PC-9 (cell line): ENCODE results near the gene OR13C5. TPM values are rescaled to one million over a fixed set of nuclear protein-coding genes. Genes with fewer than 3 reads are reported as not detected.

Experiments used
- BruUV-seq: library from RNA; stranded (reverse); fragments of 400-500 nt; replicated peaks from 2 replicates; lab custom pipeline; 2021; lab: Mats Ljungman, UMichigan
- CTCF ChIA-PET: fragments of 300-600 bp; sonication (Branson Sonifier 250); formaldehyde crosslinking; loops from one replicate; lab custom pipeline; 2022; ENCODE audit warnings: antibody characterized with exemption; lab: Charles Lee
- POLR2A ChIA-PET: fragments of 300-600 bp; sonication (Branson Sonifier 250); formaldehyde crosslinking; loops from one replicate; lab custom pipeline; 2022; ENCODE audit warnings: antibody characterized with exemption; ENCODE audit not compliant: unreplicated experiment; lab: Charles Lee
- DNase-seq, 2 experiments: peaks; one replicate each; pipeline versions ENCODE4 v3.0.0 to v3.0.0-alpha.2; 2015 to 2022; ENCODE audit warnings: mixed read lengths in 1 of 2
- H2AFZ ChIP-seq: fragments of 200-600 bp; sonication (generic); 2 replicates; pipeline ENCODE4 v1.8.1; 2017; ENCODE audit warnings: antibody characterized with exemption
- H3F3A ChIP-seq: fragments of 200-600 bp; sonication (generic); 2 replicates; pipeline ENCODE4 v1.8.1; 2017; ENCODE audit warnings: antibody characterized with exemption, mild to moderate bottlenecking, low read depth; ENCODE audit not compliant: insufficient read depth
- H3K27ac ChIP-seq: fragments of 200-600 bp; sonication (generic); 2 replicates; pipeline ENCODE4 v1.6.1; 2016; ENCODE audit warnings: mixed run types
- H3K27me3 ChIP-seq: fragments of 200-600 bp; sonication (generic); 2 replicates; pipeline ENCODE4 v1.6.1; 2016; ENCODE audit warnings: low read depth, mixed run types; ENCODE audit not compliant: insufficient read depth
- H3K36me3 ChIP-seq: fragments of 200-600 bp; sonication (generic); 2 replicates; pipeline ENCODE4 v1.6.1; 2016; ENCODE audit warnings: low read depth, mixed run types
- H3K4me1 ChIP-seq: fragments of 200-600 bp; sonication (generic); replicated peaks from 2 replicates; pipeline ENCODE4 v1.6.1; 2016; ENCODE audit warnings: mixed run types; ENCODE audit not compliant: insufficient read depth
- H3K4me2 ChIP-seq: fragments of 200-600 bp; sonication (generic); 2 replicates; pipeline ENCODE4 v1.6.1; 2017; ENCODE audit warnings: mixed run types
- H3K4me3 ChIP-seq: fragments of 200-600 bp; sonication (generic); 2 replicates; pipeline ENCODE4 v1.6.1; 2016; ENCODE audit warnings: mixed run types
- H3K79me2 ChIP-seq: fragments of 200-600 bp; sonication (generic); 2 replicates; pipeline ENCODE4 v1.6.1; 2017; ENCODE audit warnings: low read depth, mixed run types
- H3K9me2 ChIP-seq: fragments of 200-600 bp; sonication (generic); 2 replicates; pipeline ENCODE4 v1.8.1; 2017; ENCODE audit warnings: mild to moderate bottlenecking; ENCODE audit not compliant: insufficient read depth
- H3K9me3 ChIP-seq: fragments of 200-600 bp; sonication (generic); 2 replicates; pipeline ENCODE4 v1.8.1; 2016; ENCODE audit warnings: low read depth; ENCODE audit not compliant: insufficient read depth
- H4K20me1 ChIP-seq: fragments of 200-600 bp; sonication (generic); 2 replicates; pipeline ENCODE4 v1.8.1; 2017; ENCODE audit not compliant: insufficient read depth
- CTCF ChIP-seq: fragments of 200-600 bp; sonication (generic); conservative IDR thresholded peaks from 2 replicates; pipeline ENCODE4 v1.6.1; 2017; ENCODE audit warnings: mixed run types, antibody characterized with exemption, mild to moderate bottlenecking, moderate library complexity
- EZH2 ChIP-seq: fragments of 200-600 bp; sonication (generic); IDR thresholded peaks from 2 replicates; pipeline ENCODE4 v1.8.0; 2017; ENCODE audit warnings: antibody characterized with exemption, low read depth
- intact Hi-C: fragments of 100-400 bp; cut with micrococcal nuclease; formaldehyde crosslinking; loops from one replicate; pipeline ENCODE4 v1.10.0; 2022; ENCODE audit not compliant: unreplicated experiment
- total RNA-seq: library from RNA; stranded (reverse); gene quantifications from 2 replicates; pipeline ENCODE4 v1.2.3, GENCODE V29; 2021

Gene OR13C5
- total RNA-seq, 1 experiment from 2014 or later, result not detected

GRCh38 chr9:104589626-104590025 lies 9.6 kb downstream of the OR13C5 start:
- Histone ChIP-seq H4K20me1 (no peaks in the 10 kb centered on the region), H3K27me3 (no peaks in the 10 kb centered on the region), H3K9me3 (no peaks in the 10 kb centered on the region), H3K4me1 (no peaks in the 10 kb centered on the region), H3K79me2 (no peaks in the 10 kb centered on the region), H3K4me2 (no peak overlapping the region), H3K27ac (no peak overlapping the region), H3F3A (no peaks in the 10 kb centered on the region), H3K9me2 (no peaks in the 10 kb centered on the region), H3K36me3 (no peaks in the 10 kb centered on the region), H3K4me3 (no peak overlapping the region), H2AFZ (no peak overlapping the region)
- intact Hi-C loops, result no loop called here
- TF ChIP-seq EZH2, result no peak
- no peak for TF ChIP-seq CTCF
- POLR2A ChIA-PET, result no interaction called here
- no peak for DNase-seq
- CTCF ChIA-PET, result no interaction called here
- no TSS peak for BruUV-seq

- no peak overlapping the region for H2AFZ ChIP-seq
- H3K4me3 ChIP-seq, result no peak overlapping the region
- no peak overlapping the region for H3K27ac ChIP-seq
- no peaks in the 10 kb centered on the region for H3F3A ChIP-seq
- no peak for DNase-seq
- no peaks in the 10 kb centered on the region for H3K79me2 ChIP-seq
- H3K4me2 ChIP-seq, result no peak overlapping the region
- no peaks in the 10 kb centered on the region for H3K9me2 ChIP-seq
- H4K20me1 ChIP-seq, result no peaks in the 10 kb centered on the region
- BruUV-seq, result no TSS peak
- no peaks in the 10 kb centered on the region for H3K36me3 ChIP-seq
- intact Hi-C loops, result no loop called here
- TF ChIP-seq CTCF (no peak), EZH2 (no peak)
- POLR2A ChIA-PET, result no interaction called here
- no peaks in the 10 kb centered on the region for H3K4me1 ChIP-seq
- no peaks in the 10 kb centered on the region for H3K9me3 ChIP-seq
- CTCF ChIA-PET, result no interaction called here
- no peaks in the 10 kb centered on the region for H3K27me3 ChIP-seq
Observed at GRCh38 chr9:104586496-104587180, 12.6 kb downstream of the OR13C5 start.

GRCh38 chr9:104580562-104580961 lies 18.7 kb downstream of the OR13C5 start:
- intact Hi-C loops, result no loop called here
- Histone ChIP-seq H3K4me2 (no peak overlapping the region), H3K9me3 (no peaks in the 10 kb centered on the region), H4K20me1 (no peaks in the 10 kb centered on the region), H3K27me3 (no peaks in the 10 kb centered on the region), H3K36me3 (no peaks in the 10 kb centered on the region), H3K79me2 (no peaks in the 10 kb centered on the region), H3K4me1 (no peaks in the 10 kb centered on the region), H3K4me3 (no peak overlapping the region), H2AFZ (no peak overlapping the region), H3K27ac (no peak overlapping the region), H3F3A (no peaks in the 10 kb centered on the region), H3K9me2 (0 out of 2 replicates have a peak, but pooled peaks cover 6% of the 10 kb centered on the region)
- ChIA-PET POLR2A (no interaction called here), CTCF (no interaction called here)
- no TSS peak for BruUV-seq
- TF ChIP-seq EZH2 (no peak), CTCF (no peak)
- no peak for DNase-seq
